Stimulated activated CD8-positive, alpha-beta memory T cell treated with anti-CD3 and anti-CD28 coated beads, Interleukin-7, amount 100 ng/mL, for 48 hours (primary cell): ENCODE measurements around the gene SLC5A11.
"Not testable (repeated sequence)": the region's sequence is repeated elsewhere in the genome, so short reads cannot be mapped to it uniquely, and the experiment has no call there.

ENCODE experiments used
- DNase-seq, 2 donors: peaks; one replicate each; pipeline ENCODE4 v3.0.0-alpha.2; 2020; ENCODE audit warnings: low read depth in 1 of 2; ENCODE audit errors: extremely low read depth in 1 of 2

The SLC5A11 gene

DNA sequence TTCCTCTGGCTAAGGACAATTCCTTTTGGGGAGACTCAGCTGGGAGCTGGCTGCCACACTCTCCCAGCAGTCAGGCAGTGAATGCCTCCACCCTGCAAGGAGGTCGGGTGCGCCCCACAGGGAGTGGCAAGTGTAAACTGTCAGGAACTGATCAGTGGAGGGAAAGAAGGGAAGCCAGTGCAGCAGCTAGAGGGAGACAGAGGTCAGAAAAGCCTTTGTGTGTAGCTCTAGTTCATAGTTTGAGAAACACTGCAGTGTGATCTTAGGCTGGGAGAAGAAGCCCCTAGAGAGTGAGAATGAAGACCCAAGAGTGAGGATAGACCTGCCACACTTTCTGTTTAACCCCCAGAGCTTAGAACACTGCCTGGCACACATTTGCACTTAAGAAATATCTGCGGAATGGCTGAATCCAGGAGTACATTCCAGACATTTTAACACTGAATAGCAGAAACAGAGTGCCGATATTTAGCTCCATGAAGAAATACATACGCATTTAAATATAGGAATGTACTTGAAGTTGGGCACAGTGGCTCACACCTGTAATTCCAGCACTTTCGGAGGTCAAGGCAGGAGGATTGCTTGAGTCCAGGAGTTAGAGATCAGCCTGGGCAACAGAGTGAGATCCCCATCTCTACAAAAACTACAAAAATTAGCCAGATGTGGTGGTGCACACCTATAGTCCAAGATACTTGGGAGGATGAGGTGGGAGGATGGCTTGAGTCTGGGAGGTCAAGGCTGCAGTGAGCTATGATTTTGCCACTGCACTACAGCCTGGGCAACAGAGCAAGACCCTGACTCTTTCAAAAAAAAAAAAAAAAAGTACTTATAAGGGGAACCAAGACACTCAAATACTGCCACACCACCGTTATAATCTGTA, 11.1 kb upstream of the SLC5A11 start:
- no peak for DNase-seq

DNA sequence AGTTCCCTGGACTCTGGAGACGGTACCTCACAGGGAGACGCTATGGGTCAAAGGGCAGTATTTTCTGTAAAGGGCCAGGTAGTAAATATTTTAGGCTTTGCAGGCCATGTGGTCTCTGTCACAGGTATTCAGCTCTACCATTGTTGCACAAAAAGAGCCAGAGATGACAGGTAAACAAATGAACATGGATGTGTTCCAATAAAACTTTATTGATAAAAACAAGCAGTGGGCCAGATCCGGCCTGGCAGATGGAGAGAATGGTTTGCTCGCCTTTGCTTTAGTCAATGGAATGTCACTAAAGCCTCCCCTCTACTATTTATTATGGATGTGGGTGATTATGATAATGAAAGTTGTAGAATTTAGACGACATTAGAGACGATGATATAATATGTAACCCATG, 8.9 kb upstream of the SLC5A11 start:
- DNase-seq: no peak

DNA sequence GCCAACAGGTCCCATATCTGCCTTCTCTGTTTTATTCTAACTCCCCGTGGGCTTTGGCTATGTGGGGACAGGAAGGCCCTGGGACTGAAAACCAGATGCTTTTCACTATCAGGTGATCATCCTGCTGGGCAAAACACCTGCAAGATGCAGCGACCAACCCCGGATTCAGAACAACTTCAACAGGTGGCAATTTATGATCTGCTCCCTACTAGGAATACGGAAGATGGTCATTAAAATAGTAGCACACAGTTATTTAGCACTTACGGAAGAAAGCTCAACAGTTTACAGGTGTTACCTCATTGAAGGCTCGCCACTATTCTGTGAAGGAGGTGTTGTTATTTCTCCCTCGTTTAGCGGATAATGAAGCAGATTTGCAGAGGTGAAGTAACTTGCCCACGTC, 7.8 kb upstream of the SLC5A11 start:
- DNase-seq: no peak

DNA sequence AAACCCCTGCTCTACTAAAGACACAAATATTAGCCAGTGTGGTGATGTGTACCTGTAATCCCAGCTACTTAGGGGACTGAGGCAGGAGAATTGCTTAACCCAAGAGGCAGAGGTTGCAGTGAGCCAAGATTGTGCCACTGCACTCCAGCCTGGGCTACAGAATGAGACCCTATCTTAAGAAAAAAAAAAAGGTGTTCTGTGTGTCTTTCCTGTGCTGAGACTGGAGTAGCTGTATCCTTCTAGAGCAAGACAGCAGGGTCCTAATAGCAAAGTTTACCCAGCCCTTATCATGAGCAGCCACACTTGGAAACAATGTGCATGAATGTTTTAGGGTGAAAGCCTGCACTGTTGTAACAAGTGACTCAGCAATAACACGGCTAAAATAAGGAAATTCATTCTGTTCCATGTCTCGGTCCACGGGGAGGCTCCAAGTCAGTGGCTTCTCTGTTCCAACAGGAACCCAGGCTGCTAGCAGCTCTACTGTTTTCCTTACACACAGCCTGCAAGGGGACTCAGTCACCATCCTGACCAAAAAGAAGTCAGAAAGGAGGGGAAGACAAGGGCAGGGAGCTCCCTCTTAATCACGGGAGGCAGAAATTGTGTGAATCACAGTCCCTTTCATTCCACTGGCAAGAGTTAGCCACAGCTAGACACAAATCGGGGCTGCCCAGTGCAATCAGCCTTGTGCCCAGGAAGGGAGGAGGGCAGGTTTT, 7.1 kb upstream of the SLC5A11 start:
- DNase-seq: no peak

DNA sequence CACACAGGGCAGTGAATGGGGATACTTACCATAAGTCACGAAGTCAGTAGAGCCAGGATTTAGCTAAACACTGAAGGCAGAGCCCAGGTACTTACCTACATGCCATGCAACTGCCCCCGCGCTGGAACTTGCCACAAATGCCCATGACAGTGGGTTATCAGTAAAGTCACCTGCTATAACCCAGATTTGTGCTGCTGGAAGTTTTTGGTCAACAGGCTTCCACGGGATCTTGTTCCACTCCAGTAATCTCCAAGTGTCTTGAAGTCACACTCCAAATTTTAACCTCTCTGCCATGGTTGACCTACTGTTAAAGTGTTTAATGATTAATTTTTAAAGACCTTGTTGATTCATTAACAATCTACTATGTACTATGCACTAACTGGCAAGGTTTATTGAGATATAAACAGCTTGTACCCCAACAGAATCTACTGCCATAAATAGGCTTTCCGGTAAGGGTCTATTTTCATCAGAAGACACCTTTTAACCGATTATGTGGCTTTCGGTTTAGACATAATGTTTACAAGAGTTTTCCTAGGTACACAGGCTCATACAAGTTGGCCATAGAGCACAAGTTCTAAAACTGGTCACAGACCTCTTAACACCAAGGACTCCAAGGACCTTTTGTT, 6.3 kb upstream of the SLC5A11 start:
- DNase-seq: no peak

DNA sequence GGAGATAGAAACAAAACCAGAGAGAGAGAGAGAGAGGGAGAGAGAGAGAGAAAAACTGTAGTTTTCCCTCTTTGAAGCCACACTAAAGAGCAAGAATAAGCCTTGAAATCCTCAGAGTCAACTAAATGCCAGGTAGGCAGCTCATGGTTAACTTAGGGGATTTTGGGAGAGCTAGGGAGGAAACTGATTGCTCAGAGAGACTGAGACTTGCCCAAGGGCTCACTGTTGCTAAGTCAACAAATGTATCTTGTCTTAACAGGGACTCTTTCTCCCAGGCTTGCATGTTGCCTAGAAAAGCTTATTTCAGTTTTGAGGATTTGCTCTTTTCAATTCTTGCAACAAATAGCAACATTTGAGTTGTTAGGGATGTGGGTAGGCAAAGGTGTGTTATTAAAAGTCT, 4.5 kb upstream of the SLC5A11 start:
- DNase-seq: no peak

DNA sequence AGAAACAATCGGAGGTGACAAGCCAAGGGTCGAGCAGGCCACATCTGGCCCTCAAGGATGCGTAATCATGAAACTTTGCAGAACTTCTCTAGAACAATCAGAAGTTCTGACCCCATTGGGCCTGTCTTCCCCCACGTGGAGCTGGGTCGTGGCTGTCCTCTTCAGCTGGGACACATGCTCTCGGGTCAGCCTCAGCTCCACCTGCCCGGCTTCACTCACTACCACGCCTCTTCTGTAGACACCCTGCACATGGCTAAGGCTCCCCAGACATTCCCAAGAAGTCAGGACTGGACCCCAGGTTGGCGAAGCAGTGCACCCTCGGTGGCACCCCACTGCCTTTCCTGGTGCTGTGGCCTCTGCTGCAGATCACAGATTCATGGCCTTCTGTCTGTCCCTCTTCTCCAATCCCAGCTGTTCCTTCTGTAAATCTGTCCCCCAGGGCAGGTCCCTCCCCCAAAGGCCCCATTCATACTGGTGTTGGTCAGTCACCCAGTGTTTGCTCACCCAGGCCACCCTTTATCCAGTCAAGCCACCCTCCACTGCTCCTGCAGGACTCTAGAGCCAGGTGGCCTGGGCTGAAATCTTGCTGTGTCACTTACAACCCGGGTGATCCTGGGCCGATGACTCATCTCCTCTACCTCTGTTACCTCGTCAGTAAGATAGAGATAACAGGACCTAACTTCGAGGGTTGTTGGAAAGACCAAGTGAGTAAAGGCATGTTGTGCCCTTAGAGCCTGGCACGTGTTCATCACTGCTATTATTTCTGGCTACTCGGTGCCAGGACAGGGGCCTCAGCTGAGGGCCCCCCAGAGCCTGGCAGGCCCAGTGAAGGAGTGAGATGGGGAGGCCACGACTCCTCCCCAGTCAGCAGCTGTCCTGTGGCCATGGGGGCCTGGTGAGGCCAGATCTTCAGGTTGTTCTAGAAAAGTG, 1.4 kb upstream of the SLC5A11 start:
- DNase-seq: peak in 1 of 2 donors; percentile 17

DNA sequence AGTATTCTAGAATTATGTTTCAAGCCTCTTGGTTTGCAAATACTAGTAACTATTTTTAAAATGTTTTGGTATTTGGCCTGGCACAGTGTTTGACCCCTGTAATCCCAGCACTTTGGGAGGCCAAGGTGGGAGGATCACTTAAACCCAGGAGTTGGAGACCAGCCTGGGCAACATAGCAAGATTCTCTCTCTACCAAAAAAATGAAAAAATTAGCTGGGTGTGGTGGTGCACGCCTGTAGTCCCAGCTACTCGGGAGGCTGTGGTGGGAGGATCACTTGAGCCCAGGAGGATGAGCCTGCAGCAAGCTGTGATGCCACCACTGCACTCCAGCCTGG, 765 bp upstream of the SLC5A11 start:
- not testable (repeated sequence) for DNase-seq

DNA sequence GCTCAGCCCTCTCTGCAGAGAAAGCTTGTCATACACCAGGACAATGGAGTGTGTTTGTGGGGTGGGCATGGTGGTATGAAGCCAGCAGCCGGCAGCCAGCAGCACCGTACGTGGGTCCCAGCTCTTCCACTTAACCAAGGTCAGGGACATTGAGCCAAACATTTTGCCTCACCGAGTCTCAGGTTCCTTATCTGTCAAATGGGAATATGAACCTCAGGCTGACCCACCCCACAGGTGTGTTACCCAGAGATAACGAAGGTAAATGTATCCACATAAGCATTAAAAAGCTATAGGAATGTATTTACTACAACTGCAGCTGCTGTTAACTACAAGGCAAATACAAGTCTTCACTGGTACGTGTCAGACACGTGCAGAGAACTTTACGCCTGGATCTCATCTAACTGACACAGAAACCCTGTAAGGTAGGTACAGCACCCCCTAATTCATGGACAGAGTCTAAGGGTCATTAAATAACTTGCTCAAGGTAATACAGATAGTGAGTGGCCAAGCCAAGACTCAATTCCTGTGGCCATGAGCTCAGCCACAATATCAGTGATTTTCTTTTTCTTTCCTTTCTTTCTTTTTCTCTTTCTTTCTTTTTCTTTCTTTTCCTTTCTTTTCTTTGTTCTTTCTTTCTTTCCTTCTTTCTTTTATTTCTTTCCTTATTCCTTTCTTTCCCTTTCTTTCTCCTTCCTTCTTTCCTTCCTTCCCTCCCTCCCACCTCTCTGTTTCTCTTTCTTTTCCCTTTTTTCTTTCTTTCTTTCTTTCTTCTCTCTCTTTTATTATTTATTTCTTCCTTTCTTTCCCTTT, 990 bp downstream of the SLC5A11 start:
- DNase-seq: no peak

DNA sequence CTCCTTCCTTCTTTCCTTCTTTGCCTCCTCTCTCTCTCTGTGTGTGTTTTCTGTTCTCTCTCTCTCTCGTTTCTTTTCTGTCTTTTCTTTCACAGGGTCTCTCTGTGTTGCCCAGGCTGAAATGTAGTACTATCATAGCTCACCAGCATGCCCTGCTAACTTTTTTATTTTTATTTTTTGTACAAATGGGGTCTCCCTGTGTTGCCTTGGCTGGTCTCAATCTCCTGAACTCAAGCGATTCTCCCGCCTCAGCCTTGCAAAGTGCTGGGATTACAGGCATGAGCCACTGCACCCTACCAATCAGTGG, 1.5 kb downstream of the SLC5A11 start:
- no peak for DNase-seq

DNA sequence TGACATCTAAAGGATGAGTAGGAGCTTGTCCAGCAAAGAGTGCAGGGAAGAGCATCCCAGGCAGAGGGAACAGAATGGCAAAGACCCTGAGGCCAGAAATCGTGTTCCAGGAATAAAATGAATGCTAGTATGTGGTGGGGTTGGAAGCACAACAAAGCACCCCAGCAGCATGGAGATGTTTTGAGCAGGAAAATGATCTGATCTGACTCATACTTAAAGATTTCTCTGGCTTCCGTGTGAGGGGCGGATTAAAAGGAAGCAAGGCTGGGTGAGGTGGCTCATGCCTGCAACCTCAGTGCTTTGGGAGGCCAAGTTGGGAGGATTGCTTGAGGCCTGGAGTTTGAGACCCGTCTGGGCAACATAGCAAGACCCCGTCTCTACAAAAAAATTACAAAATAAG, 2.3 kb downstream of the SLC5A11 start:
- DNase-seq: no peak

DNA sequence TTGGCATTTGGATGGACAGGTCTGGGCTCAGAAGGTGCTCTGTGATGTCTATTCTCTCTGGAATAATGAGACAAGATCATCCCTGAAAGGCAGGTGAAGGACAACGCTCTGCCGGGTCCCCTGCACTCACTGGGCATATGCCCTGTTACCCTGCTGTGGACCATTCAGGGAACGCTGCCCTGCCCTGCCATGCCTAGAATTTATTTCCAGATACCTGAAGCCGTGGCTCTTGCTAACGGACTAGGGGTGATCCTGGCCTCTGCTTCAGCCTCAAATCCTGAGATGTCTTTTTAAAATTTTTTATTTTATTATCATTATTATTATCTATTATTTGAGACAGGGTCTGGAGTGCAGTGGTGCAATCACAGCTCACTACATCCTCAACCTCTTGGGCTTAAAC, 3.9 kb downstream of the SLC5A11 start:
- DNase-seq: no peak

DNA sequence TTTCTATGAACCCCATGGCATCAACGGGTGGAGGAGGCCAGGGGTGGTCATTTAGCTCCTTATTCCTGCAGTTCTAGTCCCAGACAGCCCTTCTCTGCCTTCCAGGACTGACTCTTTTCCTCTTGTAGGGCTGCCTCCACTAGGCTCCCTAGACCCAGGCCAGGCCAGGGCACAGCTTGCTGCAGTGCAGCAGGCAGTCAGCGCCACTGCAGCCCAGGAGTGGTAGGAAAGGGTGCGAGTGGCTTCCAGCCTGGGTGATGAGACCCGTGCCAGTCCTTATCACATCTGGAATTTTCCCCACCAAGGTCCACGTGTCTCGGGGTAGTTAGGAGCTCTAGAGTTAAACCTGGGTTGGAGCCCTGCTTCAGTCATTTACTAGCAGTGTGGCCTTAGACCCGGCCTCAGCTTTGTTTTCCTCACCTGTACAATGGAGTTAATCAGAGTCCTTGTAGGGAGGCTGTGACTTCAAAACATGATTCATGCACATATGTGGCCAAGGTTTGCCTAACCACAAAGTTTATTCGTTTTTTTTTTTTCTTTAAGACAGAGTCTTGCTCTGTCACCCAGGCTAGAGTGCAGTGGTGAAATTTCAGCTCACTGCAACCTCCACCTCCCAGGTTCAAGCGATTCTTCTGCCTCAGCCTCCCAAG, 4.7 kb downstream of the SLC5A11 start:
- DNase-seq: no peak

DNA sequence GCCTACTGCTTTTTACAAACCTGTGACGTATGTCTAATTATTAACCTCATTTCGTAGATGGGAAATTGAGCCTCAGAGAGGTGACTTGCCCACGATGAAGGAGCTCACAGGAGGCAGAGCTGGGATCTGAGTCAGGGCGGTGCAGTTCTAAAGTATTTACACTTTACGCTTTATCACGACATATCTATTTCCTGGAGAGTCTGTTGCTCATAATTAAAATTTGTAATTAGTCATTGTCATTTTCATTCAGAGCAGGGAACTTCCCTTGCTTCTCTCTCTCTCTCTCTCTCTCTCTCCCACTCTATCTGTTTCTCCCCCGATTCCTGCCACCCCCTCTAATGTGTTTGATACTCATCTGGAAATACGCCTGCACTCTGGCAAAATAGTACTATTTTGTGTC, 5.9 kb downstream of the SLC5A11 start:
- peak in 1 of 2 donors; percentile 49 for DNase-seq

DNA sequence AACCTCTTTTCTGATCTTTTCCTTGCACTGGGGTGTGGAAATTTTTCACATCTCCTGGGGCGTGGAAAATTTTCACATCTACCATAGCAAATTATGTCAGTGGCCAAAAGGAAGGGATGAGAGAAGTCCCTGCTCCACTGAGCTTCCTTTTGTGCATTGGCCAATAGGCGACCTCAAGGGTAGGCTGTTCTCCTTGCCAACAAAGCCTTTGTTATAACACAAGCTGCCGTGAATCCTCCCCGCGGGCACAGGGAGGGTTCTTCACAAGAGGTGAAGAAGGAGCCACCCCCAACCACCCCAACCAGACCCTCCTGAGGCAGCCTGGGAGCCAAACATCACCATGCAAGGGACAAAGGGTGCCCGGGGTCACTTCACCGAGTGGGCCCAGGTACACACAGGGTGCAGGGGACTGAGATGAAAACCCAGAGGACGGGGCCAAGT, 6.5 kb downstream of the SLC5A11 start:
- no peak for DNase-seq

DNA sequence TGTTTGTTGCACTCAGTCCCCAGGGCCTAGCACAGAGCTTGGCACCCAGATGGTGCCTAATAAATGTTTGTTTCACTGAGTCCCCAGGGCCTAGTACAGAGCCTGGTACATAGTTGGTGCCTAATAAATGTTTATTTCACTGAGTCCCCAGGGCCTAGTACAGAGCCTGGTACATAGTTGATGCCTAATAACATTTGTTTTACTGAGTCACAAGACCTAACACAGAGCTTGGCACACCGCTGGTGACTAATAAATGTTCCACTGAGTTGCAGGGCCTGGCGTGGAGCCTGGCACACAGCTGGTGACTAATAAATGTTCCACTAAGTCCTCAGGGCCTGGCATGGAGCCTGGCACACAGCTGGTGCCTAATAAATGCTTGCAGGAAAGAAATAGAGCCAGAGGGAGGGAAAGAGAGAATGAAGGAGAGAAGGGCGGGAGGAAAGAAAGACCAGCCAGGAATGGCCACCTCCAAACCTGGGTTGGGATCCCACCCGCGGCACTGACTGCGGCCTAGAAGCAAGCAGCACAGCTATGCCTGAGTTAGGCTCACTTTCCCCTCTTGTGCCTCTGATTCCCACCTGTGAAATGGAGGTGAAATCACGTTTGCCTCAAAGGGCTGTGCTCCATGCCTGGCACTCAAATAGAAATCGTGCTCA, 7.5 kb downstream of the SLC5A11 start:
- DNase-seq: no peak

DNA sequence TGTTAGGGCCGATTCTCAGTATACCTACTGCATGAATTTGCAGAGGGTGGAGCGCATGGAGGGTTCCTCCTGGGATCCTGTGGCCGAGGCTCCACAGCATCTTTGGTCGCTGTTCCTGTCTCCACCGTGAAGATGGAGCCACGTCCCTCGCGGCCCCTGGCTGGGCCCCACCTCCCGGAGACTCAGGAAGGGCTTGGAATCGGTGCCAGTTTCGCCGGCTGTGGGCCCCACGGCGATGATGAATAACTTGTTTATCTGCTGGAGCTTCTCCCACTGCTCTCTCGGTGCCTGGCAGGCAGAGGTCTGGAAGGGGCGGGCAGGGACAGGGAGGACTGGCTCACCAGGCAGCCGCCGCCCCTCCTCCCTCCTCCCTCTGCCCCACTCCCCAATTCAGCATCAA, 8.1 kb downstream of the SLC5A11 start:
- no peak for DNase-seq

DNA sequence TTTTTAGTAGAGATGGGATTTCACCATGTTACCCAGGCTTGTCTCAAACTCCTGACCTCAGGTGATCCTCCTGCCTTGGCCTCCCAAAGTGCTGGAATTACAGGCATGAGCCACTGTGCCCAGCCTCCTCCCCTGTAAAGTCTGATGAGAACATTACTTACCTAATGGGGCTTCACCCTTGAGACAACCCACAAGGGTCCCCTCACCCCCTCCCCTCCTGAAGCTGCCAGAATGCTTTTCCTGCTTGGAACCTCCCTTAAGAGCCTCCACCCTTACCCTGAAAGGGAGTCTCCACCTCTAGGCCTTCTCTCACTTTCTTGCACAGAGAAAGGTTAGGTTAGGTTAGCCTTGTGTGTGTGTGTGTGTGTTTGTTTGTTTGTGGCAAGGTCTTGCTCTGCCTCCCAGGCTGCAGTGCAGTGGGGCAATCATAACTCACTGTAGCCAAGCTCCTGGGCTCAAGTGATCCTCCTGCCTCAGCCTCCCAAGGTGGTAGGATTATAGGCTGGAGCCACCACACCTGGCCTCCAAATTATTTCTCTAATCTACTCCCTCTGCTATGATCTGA, 8.9 kb downstream of the SLC5A11 start:
- DNase-seq: no peak

DNA sequence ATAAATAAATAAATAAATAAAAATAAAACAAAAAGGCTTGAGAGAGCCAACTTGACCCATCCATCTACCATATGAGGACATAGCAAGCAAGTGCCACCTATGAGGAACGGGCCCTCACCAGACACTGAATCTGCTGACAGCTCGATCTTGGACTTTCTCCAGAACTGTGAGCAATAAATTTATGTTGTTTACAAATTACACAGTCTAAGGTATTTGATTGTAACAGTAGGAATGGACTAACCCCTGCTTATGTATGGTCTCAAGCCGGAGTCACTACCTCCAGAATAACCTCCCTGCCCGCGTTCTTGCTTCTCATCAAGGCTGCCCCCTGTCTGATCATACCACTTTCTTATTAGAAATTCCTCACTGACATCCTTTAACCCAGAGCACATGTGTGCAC, 9.9 kb downstream of the SLC5A11 start:
- DNase-seq: no peak
